Measurements from ENCODE around the gene ZSCAN9.

The ZSCAN9 gene

GRCh38 chr6:28209753-28210535 is 15.1 kb upstream of the ZSCAN9 start:
- in situ Hi-C loops (cut with HindIII; ENCODE audit: low pct_unique_long_range_greater_than_20kb, low sequenced_read_pairs), result no loop called here
- TF ChIP-seq JUND (IDR thresholded peaks at IDR 0.05; ENCODE audit: low read depth), result no peak
- no peak for DNase-seq (ENCODE audit: low read depth in 1 of 2, low spot score in 1 of 2)

GRCh38 chr6:28211840-28212509 is 13.1 kb upstream of the ZSCAN9 start:
- in situ Hi-C loops (cut with HindIII; ENCODE audit: low pct_unique_long_range_greater_than_20kb, low sequenced_read_pairs), result no loop called here
- DNase-seq (ENCODE audit: low read depth in 1 of 2, low spot score in 1 of 2), result no peak
- TF ChIP-seq JUND (IDR thresholded peaks at IDR 0.05; ENCODE audit: low read depth), result no peak

GRCh38 chr6:28212510-28213212 is 12.4 kb upstream of the ZSCAN9 start:
- TF ChIP-seq JUND (IDR thresholded peaks at IDR 0.05; ENCODE audit: low read depth), result no peak
- in situ Hi-C loops (cut with HindIII; ENCODE audit: low pct_unique_long_range_greater_than_20kb, low sequenced_read_pairs), result no loop called here
- DNase-seq (ENCODE audit: low read depth in 1 of 2, low spot score in 1 of 2), result peak; percentile 21 to 81

- in situ Hi-C loops (cut with HindIII; ENCODE audit: low pct_unique_long_range_greater_than_20kb, low sequenced_read_pairs), result no loop called here
- no peak for DNase-seq (ENCODE audit: low read depth in 1 of 2, low spot score in 1 of 2)
- no peak for TF ChIP-seq JUND (IDR thresholded peaks at IDR 0.05; ENCODE audit: low read depth)
Observed at GRCh38 chr6:28213213-28213523, 11.9 kb upstream of the ZSCAN9 start.

- in situ Hi-C loops (cut with HindIII; ENCODE audit: low pct_unique_long_range_greater_than_20kb, low sequenced_read_pairs), result no loop called here
- DNase-seq (ENCODE audit: low read depth in 1 of 2, low spot score in 1 of 2), result no peak
Observed at GRCh38 chr6:28215425-28215824, 9.7 kb upstream of the ZSCAN9 start.

GRCh38 chr6:28217890-28218289 is 7.2 kb upstream of the ZSCAN9 start:
- no peak for TF ChIP-seq JUND (IDR thresholded peaks at IDR 0.05; ENCODE audit: low read depth)
- no peak for DNase-seq (ENCODE audit: low read depth in 1 of 2, low spot score in 1 of 2)
- in situ Hi-C loops (cut with HindIII; ENCODE audit: low pct_unique_long_range_greater_than_20kb, low sequenced_read_pairs), result no loop called here

More at GRCh38 chr6:28215425-28215824, 9.7 kb upstream of the ZSCAN9 start:
- TF ChIP-seq JUND (IDR thresholded peaks at IDR 0.05; ENCODE audit: low read depth), result no peak

GRCh38 chr6:28218312-28219248 is 6.5 kb upstream of the ZSCAN9 start:
- DNase-seq (ENCODE audit: low read depth in 1 of 2, low spot score in 1 of 2), result peak; percentile 71 to 74
- in situ Hi-C loops (cut with HindIII; ENCODE audit: low pct_unique_long_range_greater_than_20kb, low sequenced_read_pairs), result no loop called here
- TF ChIP-seq JUND (IDR thresholded peaks at IDR 0.05; ENCODE audit: low read depth), result no peak

- no peak for DNase-seq (ENCODE audit: low read depth in 1 of 2, low spot score in 1 of 2)
- no peak for TF ChIP-seq JUND (IDR thresholded peaks at IDR 0.05; ENCODE audit: low read depth)
- in situ Hi-C loops (cut with HindIII; ENCODE audit: low pct_unique_long_range_greater_than_20kb, low sequenced_read_pairs), result no loop called here
Observed at GRCh38 chr6:28220257-28221133, 4.6 kb upstream of the ZSCAN9 start.

- in situ Hi-C loops (cut with HindIII; ENCODE audit: low pct_unique_long_range_greater_than_20kb, low sequenced_read_pairs), result no loop called here
- TF ChIP-seq JUND (IDR thresholded peaks at IDR 0.05; ENCODE audit: low read depth), result no peak
- no peak for DNase-seq (ENCODE audit: low read depth in 1 of 2, low spot score in 1 of 2)
Observed at GRCh38 chr6:28224131-28225055, 682 bp upstream of the ZSCAN9 start.

GRCh38 chr6:28226460-28226859 is 1.4 kb downstream of the ZSCAN9 start:
- TF ChIP-seq JUND (IDR thresholded peaks at IDR 0.05; ENCODE audit: low read depth), result no peak
- no peak for DNase-seq (ENCODE audit: low read depth in 1 of 2, low spot score in 1 of 2)
- in situ Hi-C loops (cut with HindIII; ENCODE audit: low pct_unique_long_range_greater_than_20kb, low sequenced_read_pairs), result no loop called here

All from T47D (cell line).